ENCODE results near the gene ATP2A2. TPM values are rescaled to one million over a fixed set of nuclear protein-coding genes. Genes with fewer than 3 reads are reported as not detected.
"Not testable (repeated sequence)": the region's sequence is repeated elsewhere in the genome, so short reads cannot be mapped to it uniquely, and the experiment has no call there.

ATP2A2 gene
- total RNA-seq, 1 experiment from 2014 or later: 20.3 TPM

DNA sequence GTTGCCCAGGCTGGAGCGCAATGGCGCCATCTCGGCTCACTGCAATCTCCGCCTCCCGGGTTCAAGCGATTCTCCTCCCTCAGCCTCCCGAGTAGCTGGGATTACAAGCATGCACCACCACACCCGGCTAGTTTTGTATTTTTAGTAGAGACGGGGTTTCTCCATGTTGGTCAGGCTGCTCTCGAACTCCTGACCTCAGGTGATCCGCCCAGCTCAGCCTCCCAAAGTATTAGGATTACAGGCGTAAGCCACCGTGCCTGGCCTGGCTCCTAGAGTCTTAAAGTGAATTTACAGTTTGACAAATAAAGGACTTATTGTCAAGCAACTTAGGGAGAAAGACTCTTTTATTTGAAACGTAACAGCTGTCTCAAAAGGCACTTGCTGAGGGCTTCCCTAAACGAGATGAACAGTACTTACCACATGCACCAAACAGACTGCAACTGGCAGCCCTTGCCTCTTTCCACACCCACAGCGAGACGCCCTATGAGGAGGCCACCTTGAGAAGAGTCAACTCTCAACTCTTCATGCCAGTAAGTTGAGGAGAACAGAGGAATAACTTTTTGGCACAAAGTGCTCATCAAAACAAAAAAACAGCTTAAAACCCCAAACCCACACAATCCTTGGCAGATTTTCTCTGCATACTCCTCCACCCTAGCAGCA is 97.2 kb downstream of the ATP2A2 start:
- DNase-seq (ENCODE audit: low spot score); in situ Hi-C loops (cut with HindIII; ENCODE audit: low sequenced_read_pairs): not testable (repeated sequence)

- in situ Hi-C loops (cut with HindIII; ENCODE audit: low sequenced_read_pairs): no loop called here
- no peak for DNase-seq (ENCODE audit: low spot score)
Measured at GRCh38 chr12:110379197-110379596, 98.2 kb downstream of the ATP2A2 start.

DNA sequence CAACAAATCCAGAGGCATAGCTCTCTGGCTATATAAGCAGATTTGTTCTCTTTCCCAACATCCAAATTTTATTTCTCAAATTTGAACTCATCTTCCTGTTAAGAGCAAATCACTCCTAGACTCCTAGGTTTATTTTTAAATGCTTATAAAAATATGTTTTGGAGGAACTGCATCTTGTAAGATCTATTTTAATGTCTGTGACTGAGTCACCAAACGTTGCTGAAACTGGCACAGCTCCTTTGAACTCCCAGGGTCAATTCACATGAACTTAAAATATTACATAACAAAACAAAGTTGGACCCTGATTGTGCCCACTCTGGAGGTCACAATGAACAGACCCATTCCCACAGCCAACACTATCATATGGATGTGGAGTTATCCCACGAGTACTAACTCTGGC is 98.6 kb downstream of the ATP2A2 start:
- DNase-seq (ENCODE audit: low spot score): no peak

GRCh38 chr12:110382683-110383082 is 101.6 kb downstream of the ATP2A2 start:
- no peak for DNase-seq (ENCODE audit: low spot score)
- in situ Hi-C loops (cut with HindIII; ENCODE audit: low sequenced_read_pairs): loop anchor here (10.0 kb wide), 1 partner anchor 98 kb away; the partner anchor contains the start of gene ATP2A2

More for the DNA sequence above, 98.6 kb downstream of the ATP2A2 start:
- in situ Hi-C loops (cut with HindIII; ENCODE audit: low sequenced_read_pairs): loop anchor here (10.0 kb wide), 1 partner anchor 95 kb away; the partner anchor contains the start of gene ATP2A2

Other genes with a start within 250 kb of the ATP2A2 start
- gene C12orf76, start 232.7 kb upstream of the ATP2A2 start, total RNA-seq (2014; rRNA removed; shearing (Covaris generic)): 17.3 and 20.5 TPM in 2 replicates
- gene IFT81, start 156.9 kb upstream of the ATP2A2 start, total RNA-seq (2014; rRNA removed; shearing (Covaris generic)): 15.3 and 36.1 TPM in 2 replicates
- gene ANAPC7, start 122.5 kb downstream of the ATP2A2 start, total RNA-seq (2014; rRNA removed; shearing (Covaris generic)): 50.5 and 61.0 TPM in 2 replicates
- 601 and 663 TPM in 2 replicates for gene ARPC3, start 169.1 kb downstream of the ATP2A2 start, total RNA-seq (2014; rRNA removed; shearing (Covaris generic))
- gene GPN3, start 187.0 kb downstream of the ATP2A2 start, total RNA-seq (2014; rRNA removed; shearing (Covaris generic)): 33.8 and 59.0 TPM in 2 replicates
- 68.9 and 76.3 TPM in 2 replicates for gene FAM216A, start 187.6 kb downstream of the ATP2A2 start, total RNA-seq (2014; rRNA removed; shearing (Covaris generic))
- 35.3 and 45.0 TPM in 2 replicates for gene VPS29, start 220.9 kb downstream of the ATP2A2 start, total RNA-seq (2014; rRNA removed; shearing (Covaris generic))
- gene RAD9B, start 221.1 kb downstream of the ATP2A2 start, total RNA-seq (2014; rRNA removed; shearing (Covaris generic)): 0.41 TPM in 1 of 2 replicates, not detected in the other